Natural killer cell (primary cell): ENCODE measurements around the gene ASL. TPM values are rescaled to one million over a fixed set of nuclear protein-coding genes. Genes with fewer than 3 reads are reported as not detected.

Experiments
- ATAC-seq, 3 donors: fragments of 150-1000 bp in 2 of 3; fragments of 200-7000 bp in 1 of 3; cut with Tn5 transposase; 1 replicate in 1 of 3; 2 replicates in 2 of 3; pipeline ENCODE4 v1.10.0; 2021; ENCODE audit warnings: mild to moderate bottlenecking in 2 of 3, moderate library complexity in 2 of 3
- DNase-seq, 2 donors: peaks; one replicate each; pipeline versions ENCODE4 v3.0.0 to v3.0.0-alpha.2; 2013 to 2021; ENCODE audit warnings: mixed read lengths in 1 of 2
- H3K27ac ChIP-seq: one replicate; pipeline ENCODE4 v1.5.1; 2013; ENCODE audit warnings: mild to moderate bottlenecking, low read length
- H3K27me3 ChIP-seq: one replicate; pipeline ENCODE4 v1.6.1; 2013; ENCODE audit warnings: low read length; ENCODE audit not compliant: control insufficient read depth, insufficient read depth
- H3K36me3 ChIP-seq: one replicate; pipeline ENCODE4 v1.6.1; 2013; ENCODE audit warnings: low read length; ENCODE audit not compliant: control insufficient read depth, insufficient read depth
- H3K4me1 ChIP-seq: one replicate; pipeline ENCODE4 v1.6.1; 2013; ENCODE audit warnings: low read length; ENCODE audit not compliant: control insufficient read depth, insufficient read depth
- H3K4me3 ChIP-seq: one replicate; pipeline ENCODE4 v1.5.1; 2013; ENCODE audit warnings: low read length
- H3K9me3 ChIP-seq: one replicate; pipeline ENCODE4 v1.6.1; 2013; ENCODE audit warnings: low read length; ENCODE audit not compliant: control insufficient read depth, insufficient read depth
- H3K27ac Mint-ChIP-seq, 2 donors: one replicate each; pipeline ENCODE4 v1.8.0; 2022; ENCODE audit warnings: mild to moderate bottlenecking in 2 of 2, mixed read lengths in 2 of 2, moderate library complexity in 1 of 2
- H3K27me3 Mint-ChIP-seq, 2 donors: one replicate each; pipeline ENCODE4 v1.8.0; 2022; ENCODE audit warnings: low read depth in 2 of 2, mixed read lengths in 2 of 2
- H3K36me3 Mint-ChIP-seq: one replicate; pipeline ENCODE4 v1.8.0; 2022; ENCODE audit warnings: mixed read lengths
- H3K4me1 Mint-ChIP-seq, 2 donors: one replicate each; pipeline ENCODE4 v1.8.0; 2022; ENCODE audit warnings: mixed read lengths in 2 of 2
- H3K4me3 Mint-ChIP-seq: one replicate; pipeline ENCODE4 v1.8.0; 2022; ENCODE audit warnings: mild to moderate bottlenecking, moderate library complexity, mixed read lengths
- H3K9me3 Mint-ChIP-seq, 2 donors: one replicate each; pipeline ENCODE4 v1.8.0; 2022; ENCODE audit warnings: mixed read lengths in 2 of 2
- whole genome bisulfite sequencing: methylation state at CpG from one replicate; pipeline ENCODE4 v1.1.7; 2013; ENCODE audit warnings: missing lambda C conversion rate; ENCODE audit not compliant: insufficient coverage; 5-methylcytosine and 5-hydroxymethylcytosine counted together
- intact Hi-C: fragments of 100-400 bp; cut with micrococcal nuclease; formaldehyde crosslinking; loops from one replicate; pipeline ENCODE4 v1.14.2; 2022
- total RNA-seq, 4 donors: library from RNA; stranded (reverse); fragments of 120-200 nt in 1 of 4; gene quantifications; one replicate each; pipeline versions ENCODE4 v1.2.3 to v1.2.4, GENCODE V29; 2013 to 2022
- TF ChIP-seq, protein P1 (sequence below): fragments of 200-600 bp; IDR thresholded peaks from one replicate; pipeline ENCODE4 v1.8.0; 2022; ENCODE audit warnings: antibody characterized with exemption

The ASL gene
- total RNA-seq, 3 donors from 2014 or later (not counting 1 experiment from before 2014, with no cell fraction given) = 58.1 to 69.9 (median 60.0) TPM

DNA sequence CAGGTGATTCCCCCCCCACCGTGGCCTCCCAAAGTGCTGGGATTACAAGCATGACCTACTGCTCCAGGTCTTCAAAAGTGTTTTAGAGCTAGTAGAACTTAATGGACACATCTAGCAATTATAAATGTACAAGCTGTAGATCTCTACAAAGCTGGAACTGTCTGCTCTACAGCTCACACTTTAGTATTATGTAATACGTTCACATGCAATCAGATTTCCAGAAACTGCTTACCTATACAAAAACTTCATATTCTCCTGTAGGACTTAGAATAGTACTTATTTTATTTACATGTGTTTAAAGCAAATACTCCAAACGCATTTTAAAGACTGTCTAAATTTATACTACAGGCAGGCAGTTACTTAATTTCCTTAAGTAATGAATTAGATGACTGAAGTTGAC lies 39.2 kb upstream of the ASL start:
- Mint-ChIP-seq H3K27ac (no peak overlapping the region), H3K27me3 (no peaks in the 10 kb centered on the region), H3K4me3 (no peak overlapping the region), H3K4me1 (peaks cover 22 to 23% of the 10 kb centered on the region in 2 donors), H3K36me3 (no peaks in the 10 kb centered on the region), H3K9me3 (no peaks in the 10 kb centered on the region)
- TF ChIP-seq, protein P1, sequence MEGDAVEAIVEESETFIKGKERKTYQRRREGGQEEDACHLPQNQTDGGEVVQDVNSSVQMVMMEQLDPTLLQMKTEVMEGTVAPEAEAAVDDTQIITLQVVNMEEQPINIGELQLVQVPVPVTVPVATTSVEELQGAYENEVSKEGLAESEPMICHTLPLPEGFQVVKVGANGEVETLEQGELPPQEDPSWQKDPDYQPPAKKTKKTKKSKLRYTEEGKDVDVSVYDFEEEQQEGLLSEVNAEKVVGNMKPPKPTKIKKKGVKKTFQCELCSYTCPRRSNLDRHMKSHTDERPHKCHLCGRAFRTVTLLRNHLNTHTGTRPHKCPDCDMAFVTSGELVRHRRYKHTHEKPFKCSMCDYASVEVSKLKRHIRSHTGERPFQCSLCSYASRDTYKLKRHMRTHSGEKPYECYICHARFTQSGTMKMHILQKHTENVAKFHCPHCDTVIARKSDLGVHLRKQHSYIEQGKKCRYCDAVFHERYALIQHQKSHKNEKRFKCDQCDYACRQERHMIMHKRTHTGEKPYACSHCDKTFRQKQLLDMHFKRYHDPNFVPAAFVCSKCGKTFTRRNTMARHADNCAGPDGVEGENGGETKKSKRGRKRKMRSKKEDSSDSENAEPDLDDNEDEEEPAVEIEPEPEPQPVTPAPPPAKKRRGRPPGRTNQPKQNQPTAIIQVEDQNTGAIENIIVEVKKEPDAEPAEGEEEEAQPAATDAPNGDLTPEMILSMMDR = no peak
- intact Hi-C loops = no loop called here
- DNase-seq (no peak), ATAC-seq (no peak)
- H3K27me3 ChIP-seq = no peaks in the 10 kb centered on the region
- H3K36me3 ChIP-seq = no peaks in the 10 kb centered on the region
- 91% methylated on average over 1 of the region's 3 CpGs for WGBS
- H3K27ac ChIP-seq = no peak overlapping the region
- H3K4me3 ChIP-seq = no peak overlapping the region
- H3K4me1 ChIP-seq = peaks cover 6% of the 10 kb centered on the region
- H3K9me3 ChIP-seq = no peaks in the 10 kb centered on the region

DNA sequence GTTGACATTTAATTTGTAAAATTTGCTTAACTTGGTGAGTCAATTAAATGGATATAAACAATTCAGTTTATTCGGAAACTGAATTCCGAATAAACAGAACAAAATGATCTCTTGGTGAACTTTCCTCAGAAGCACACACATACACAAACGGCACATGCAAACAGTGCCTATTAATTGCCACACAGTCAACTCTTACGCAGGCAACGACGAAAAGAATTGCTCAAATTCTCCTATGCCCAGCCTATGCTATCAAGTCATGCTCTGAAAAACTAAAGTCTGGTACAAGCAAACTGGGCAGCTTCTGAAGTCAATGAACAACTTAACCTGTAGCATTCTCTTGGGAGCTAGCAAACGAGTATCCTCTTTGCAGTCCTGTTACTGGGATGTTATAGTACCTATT lies 38.8 kb upstream of the ASL start:
- Mint-ChIP-seq H3K4me1 (peaks cover 22 to 23% of the 10 kb centered on the region in 2 donors), H3K4me3 (no peak overlapping the region), H3K36me3 (no peaks in the 10 kb centered on the region), H3K9me3 (no peaks in the 10 kb centered on the region), H3K27ac (no peak overlapping the region), H3K27me3 (no peaks in the 10 kb centered on the region)
- no peak overlapping the region for H3K27ac ChIP-seq
- H3K9me3 ChIP-seq = no peaks in the 10 kb centered on the region
- WGBS = 91% methylated on average over 7 of the region's 7 CpGs
- DNase-seq (no peak), ATAC-seq (no peak)
- intact Hi-C loops = no loop called here
- H3K27me3 ChIP-seq = no peaks in the 10 kb centered on the region
- no peaks in the 10 kb centered on the region for H3K36me3 ChIP-seq
- H3K4me3 ChIP-seq = no peak overlapping the region
- TF ChIP-seq, protein P1 = no peak
- peaks cover 6% of the 10 kb centered on the region for H3K4me1 ChIP-seq

DNA sequence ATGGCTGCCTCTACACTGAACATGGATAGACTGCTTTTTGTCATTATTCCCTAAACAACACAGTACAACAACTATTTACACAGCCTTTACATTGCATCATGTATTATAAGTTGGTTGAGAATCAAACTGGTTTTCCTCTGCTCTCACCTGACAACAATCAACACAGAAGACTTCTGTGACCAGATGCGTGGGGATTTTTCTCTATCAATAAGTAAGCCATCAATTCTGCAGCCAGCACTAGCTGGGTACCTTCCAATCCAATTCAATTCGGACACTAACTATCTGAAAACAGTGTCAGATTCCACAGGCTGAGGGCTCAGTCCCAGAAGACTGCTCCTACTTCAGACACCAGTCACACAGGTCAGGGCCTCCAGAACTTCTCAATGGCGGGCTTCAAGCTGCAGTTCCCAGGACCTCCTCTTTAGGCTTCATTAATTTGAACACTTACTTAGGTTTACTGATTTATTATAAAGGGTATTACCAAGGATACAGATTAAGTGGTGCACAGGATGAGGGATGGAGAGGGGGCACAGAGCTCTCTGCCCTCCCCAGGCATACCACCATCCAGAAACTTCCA lies 36.4 kb upstream of the ASL start:
- Mint-ChIP-seq H3K27ac (no peak overlapping the region), H3K4me3 (no peak overlapping the region), H3K36me3 (no peaks in the 10 kb centered on the region), H3K9me3 (no peaks in the 10 kb centered on the region), H3K4me1 (peaks cover 14 to 15% of the 10 kb centered on the region in 2 donors), H3K27me3 (peaks cover 0 to 3% of the 10 kb centered on the region in 2 donors)
- Histone ChIP-seq H3K27ac (no peak overlapping the region), H3K27me3 (peaks cover 3% of the 10 kb centered on the region), H3K9me3 (no peaks in the 10 kb centered on the region), H3K4me3 (no peak overlapping the region), H3K36me3 (no peaks in the 10 kb centered on the region), H3K4me1 (peaks cover 7% of the 10 kb centered on the region)
- DNase-seq = no peak
- no peak for ATAC-seq
- 86% methylated on average over 2 of the region's 3 CpGs for WGBS
- intact Hi-C loops = no loop called here
- TF ChIP-seq, protein P1 = no peak
